ENCODE data around the gene RNF114.
"Not testable (repeated sequence)": the region's sequence is repeated elsewhere in the genome, so short reads cannot be mapped to it uniquely, and the experiment has no call there.

The RNF114 gene

GRCh38 chr20:49987015-49987867 lies 51.0 kb downstream of the RNF114 start:
- peak; percentile 47 for DNase-seq (ENCODE audit: low read depth)

- no peak for DNase-seq (ENCODE audit: low read depth)
Observed at GRCh38 chr20:49987868-49988690, 51.9 kb downstream of the RNF114 start.

- DNase-seq (ENCODE audit: low read depth) = peak; percentile 92
Observed at GRCh38 chr20:49989234-49990065, 53.3 kb downstream of the RNF114 start.

GRCh38 chr20:49990271-49990720 lies 54.1 kb downstream of the RNF114 start:
- peak; percentile 73 for DNase-seq (ENCODE audit: low read depth)

- DNase-seq (ENCODE audit: low read depth) = peak; percentile 56
Observed at GRCh38 chr20:49993301-49993751, 57.1 kb downstream of the RNF114 start.

- no peak for DNase-seq (ENCODE audit: low read depth)
Observed at GRCh38 chr20:49995586-49995985, 59.4 kb downstream of the RNF114 start.

- not testable (repeated sequence) for DNase-seq (ENCODE audit: low read depth)
Observed at GRCh38 chr20:49998478-49999188, 62.4 kb downstream of the RNF114 start.

GRCh38 chr20:49999329-49999728 lies 63.1 kb downstream of the RNF114 start:
- no peak for DNase-seq (ENCODE audit: low read depth)

- DNase-seq (ENCODE audit: low read depth) = not testable (repeated sequence)
Observed at GRCh38 chr20:50000548-50001222, 64.5 kb downstream of the RNF114 start.

- DNase-seq (ENCODE audit: low read depth) = no peak
Observed at GRCh38 chr20:50001784-50002311, 65.7 kb downstream of the RNF114 start.

- DNase-seq (ENCODE audit: low read depth) = peak; percentile 59
Observed at GRCh38 chr20:50003253-50003656, 67.1 kb downstream of the RNF114 start.
